HEK293T (cell line): ENCODE results near the gene ADCY9.

Experiments used
- FOXA1 ChIP-seq: fragments of 450-650 bp; IDR thresholded peaks from 2 replicates; pipeline ENCODE4 v1.6.1; 2016; ENCODE audit warnings: mild to moderate bottlenecking
- NFRKB ChIP-seq: fragments of 450-650 bp; IDR thresholded peaks from 2 replicates; pipeline ENCODE4 v1.6.1; 2016; ENCODE audit warnings: mild to moderate bottlenecking, moderate library complexity

GRCh38 chr16:4005281-4005680 lies 111.0 kb downstream of the ADCY9 start:
- TF ChIP-seq NFRKB (no peak), FOXA1 (no peak)
